Measurements from ENCODE around the gene MYMK.

MYMK gene

GRCh38 chr9:133518706-133519449 lies 5.9 kb downstream of the MYMK start:
- DNase-seq (ENCODE audit: low spot score), result no peak

GRCh38 chr9:133518200-133518599 lies 6.6 kb downstream of the MYMK start:
- no peak for DNase-seq (ENCODE audit: low spot score)

GRCh38 chr9:133517711-133518110 lies 7.0 kb downstream of the MYMK start:
- DNase-seq (ENCODE audit: low spot score), result no peak

GRCh38 chr9:133516961-133517350 lies 7.8 kb downstream of the MYMK start:
- no peak for DNase-seq (ENCODE audit: low spot score)

GRCh38 chr9:133516256-133516960 lies 8.4 kb downstream of the MYMK start:
- no peak for DNase-seq (ENCODE audit: low spot score)

GRCh38 chr9:133515615-133516255 lies 9.0 kb downstream of the MYMK start:
- DNase-seq (ENCODE audit: low spot score), result no peak

GRCh38 chr9:133515240-133515610 lies 9.5 kb downstream of the MYMK start:
- no peak for DNase-seq (ENCODE audit: low spot score)

GRCh38 chr9:133514460-133515239 lies 10.1 kb downstream of the MYMK start:
- DNase-seq (ENCODE audit: low spot score), result no peak

- no peak for DNase-seq (ENCODE audit: low spot score)
Observed at GRCh38 chr9:133513214-133514100, 11.3 kb downstream of the MYMK start.

- no peak for DNase-seq (ENCODE audit: low spot score)
Observed at GRCh38 chr9:133512253-133513213, 12.2 kb downstream of the MYMK start.

GRCh38 chr9:133511607-133512006 lies 13.2 kb downstream of the MYMK start:
- no peak for DNase-seq (ENCODE audit: low spot score)

- no peak for DNase-seq (ENCODE audit: low spot score)
Observed at GRCh38 chr9:133510926-133511505, 13.7 kb downstream of the MYMK start.

- DNase-seq (ENCODE audit: low spot score), result no peak
Observed at GRCh38 chr9:133509179-133510083, 15.3 kb downstream of the MYMK start.

GRCh38 chr9:133508046-133508445 lies 16.7 kb downstream of the MYMK start:
- DNase-seq (ENCODE audit: low spot score), result no peak

- no peak for DNase-seq (ENCODE audit: low spot score)
Observed at GRCh38 chr9:133507246-133507965, 17.4 kb downstream of the MYMK start.

GRCh38 chr9:133506653-133507038 lies 18.1 kb downstream of the MYMK start:
- DNase-seq (ENCODE audit: low spot score), result no peak

GRCh38 chr9:133505901-133506652 lies 18.7 kb downstream of the MYMK start:
- DNase-seq (ENCODE audit: low spot score), result no peak
